Gastroesophageal sphincter (tissue), 4 donors: ENCODE data around the gene RFTN1. TPM values are rescaled to one million over a fixed set of nuclear protein-coding genes. Genes with fewer than 3 reads are reported as not detected.

Experiments used
- ATAC-seq: fragments of 150-250 bp; one replicate; pipeline ENCODE4 v1.9.1; 2016; ENCODE audit warnings: mild to moderate bottlenecking, moderate library complexity
- H3K27ac ChIP-seq, 4 donors: fragments of 200-600 bp; sonication (generic) in 3 of 4; 1 replicate in 3 of 4; 2 replicates in 1 of 4; pipeline ENCODE4 v1.5.1; 2016 to 2019
- H3K27me3 ChIP-seq: fragments of 200-600 bp; sonication (generic); one replicate; pipeline ENCODE4 v1.5.1; 2019
- H3K36me3 ChIP-seq, 2 donors: fragments of 200-600 bp; sonication (generic); one replicate each; pipeline ENCODE4 v1.5.1; 2019; ENCODE audit warnings: control low read depth in 1 of 2
- H3K4me1 ChIP-seq, 3 donors: fragments of 200-600 bp; sonication (generic); 1 replicate in 2 of 3; 2 replicates in 1 of 3; pipeline ENCODE4 v1.5.1; 2016 to 2019; ENCODE audit warnings: control low read depth in 2 of 3
- H3K4me3 ChIP-seq, 2 donors: fragments of 200-600 bp; sonication (generic); one replicate each; pipeline ENCODE4 v1.5.1; 2019; ENCODE audit warnings: mild to moderate bottlenecking in 1 of 2, moderate library complexity in 1 of 2
- H3K9me3 ChIP-seq, 3 donors: fragments of 200-600 bp; sonication (generic); one replicate each; pipeline ENCODE4 v1.5.1; 2017 to 2019; ENCODE audit warnings: control low read depth in 2 of 3
- CTCF ChIP-seq, 4 experiments: fragments of 200-600 bp in 2 of 4; fragments of 450-650 bp in 2 of 4; sonication (generic) in 1 of 4; IDR thresholded peaks; one replicate each; pipeline ENCODE4 v1.5.1; 2017 to 2019; ENCODE audit warnings: antibody characterized with exemption in 4 of 4, mild to moderate bottlenecking in 2 of 4, moderate library complexity in 2 of 4
- EP300 ChIP-seq: sonication (generic); formaldehyde crosslinking; IDR thresholded peaks from one replicate; pipeline ENCODE4 v1.6.1; 2017; ENCODE audit warnings: antibody characterized with exemption, mild to moderate bottlenecking
- POLR2A ChIP-seq, 2 donors: fragments of 450-650 bp; IDR thresholded peaks; one replicate each; pipeline ENCODE4 v1.6.1; 2017; ENCODE audit warnings: antibody characterized with exemption in 2 of 2, mild to moderate bottlenecking in 2 of 2, moderate library complexity in 1 of 2
- POLR2AphosphoS5 ChIP-seq: sonication (generic); formaldehyde crosslinking; IDR thresholded peaks from one replicate; pipeline ENCODE4 v1.6.1; 2017; ENCODE audit warnings: antibody characterized with exemption
- WGBS, 2 donors: methylation state at CpG; one replicate each; pipeline ENCODE4 v1.1.5; 2018; ENCODE audit warnings: low coverage in 1 of 2; 5-methylcytosine and 5-hydroxymethylcytosine counted together
- total RNA-seq, 4 donors: library from RNA; depleted of rRNA; stranded (reverse); fragments of >200 nt; gene quantifications; one replicate each; pipeline ENCODE4 v1.1.0, GENCODE V29; 2016

Gene RFTN1
- total RNA-seq, 4 donors from 2014 or later: 30.6 to 110 (median 68.2) TPM

- H3K4me3 ChIP-seq: peak overlapping the region; percentile 66 to 88
- TF ChIP-seq POLR2A (IDR thresholded peaks at IDR 0.05) (no peak), CTCF (IDR thresholded peaks at IDR 0.05) (no peak), EP300 (no peak), POLR2AphosphoS5 (no peak)
- H3K4me1 ChIP-seq: peaks cover 7 to 58% (median 29%) of the 10 kb centered on the region in 3 donors
- no peaks in the 10 kb centered on the region for H3K9me3 ChIP-seq
- WGBS, 2 donors: 27 to 66% methylated on average over 4 of the region's 9 CpGs
- no peaks in the 10 kb centered on the region for H3K27me3 ChIP-seq
- H3K27ac ChIP-seq: peak overlapping the region; percentile 15 to 96 (median 89)
- H3K36me3 ChIP-seq: no peaks in the 10 kb centered on the region
- no peak for ATAC-seq
Measured at GRCh38 chr3:16514021-16514700, 662 bp upstream of the RFTN1 start.

DNA sequence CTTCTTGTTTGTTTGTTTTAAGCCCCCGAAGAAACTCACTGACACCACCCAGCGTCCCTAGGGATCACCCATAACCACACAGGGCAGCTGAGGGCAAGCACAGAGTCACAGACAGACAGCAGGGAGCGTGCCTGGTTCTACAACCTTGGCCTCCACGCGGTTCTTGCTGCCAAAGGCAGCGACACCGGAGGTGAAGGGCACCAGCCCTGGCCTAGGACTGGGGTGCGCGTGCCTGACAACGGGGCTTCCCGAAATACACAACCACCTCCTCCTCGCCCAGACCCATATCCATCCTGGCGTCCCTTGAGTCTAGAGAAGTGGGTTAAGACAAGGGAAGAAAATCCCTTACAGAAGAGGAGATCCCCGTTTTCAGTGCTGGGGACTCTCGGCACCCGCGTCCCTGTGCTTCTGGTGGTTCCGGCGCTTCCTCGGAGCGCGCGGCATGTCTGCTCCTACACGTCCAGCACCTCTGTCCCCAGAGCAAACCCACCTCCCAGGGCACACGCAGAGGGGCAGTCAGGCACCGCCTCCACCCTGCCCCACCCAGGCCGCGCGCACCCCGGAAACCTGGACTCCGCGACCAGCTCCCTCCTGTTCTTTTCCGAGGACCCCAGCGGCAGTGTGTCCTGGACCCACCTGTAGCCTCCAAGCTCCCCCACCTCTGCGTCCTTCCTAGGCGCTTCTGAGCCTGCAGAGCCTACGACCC, 911 bp downstream of the RFTN1 start:
- ATAC-seq: peak; percentile 42
- WGBS, 2 donors: 2% methylated on average over 10 of the region's 37 CpGs; no CpG with 5 or more reads in 1 of the 2 donors
- Histone ChIP-seq H3K27me3 (no peaks in the 10 kb centered on the region), H3K9me3 (no peaks in the 10 kb centered on the region), H3K36me3 (no peaks in the 10 kb centered on the region), H3K4me1 (peaks cover 16 to 73% (median 36%) of the 10 kb centered on the region in 3 donors), H3K27ac (peak overlapping the region; percentile 74 to 96 (median 89)), H3K4me3 (peak overlapping the region; percentile 66 to 88)
- TF ChIP-seq EP300 (no peak), POLR2A (IDR thresholded peaks at IDR 0.05) (peak in 1 of 2 donors; percentile 19), CTCF (IDR thresholded peaks at IDR 0.05) (peak in 1 of 4 experiments; percentile 11), POLR2AphosphoS5 (no peak)

DNA sequence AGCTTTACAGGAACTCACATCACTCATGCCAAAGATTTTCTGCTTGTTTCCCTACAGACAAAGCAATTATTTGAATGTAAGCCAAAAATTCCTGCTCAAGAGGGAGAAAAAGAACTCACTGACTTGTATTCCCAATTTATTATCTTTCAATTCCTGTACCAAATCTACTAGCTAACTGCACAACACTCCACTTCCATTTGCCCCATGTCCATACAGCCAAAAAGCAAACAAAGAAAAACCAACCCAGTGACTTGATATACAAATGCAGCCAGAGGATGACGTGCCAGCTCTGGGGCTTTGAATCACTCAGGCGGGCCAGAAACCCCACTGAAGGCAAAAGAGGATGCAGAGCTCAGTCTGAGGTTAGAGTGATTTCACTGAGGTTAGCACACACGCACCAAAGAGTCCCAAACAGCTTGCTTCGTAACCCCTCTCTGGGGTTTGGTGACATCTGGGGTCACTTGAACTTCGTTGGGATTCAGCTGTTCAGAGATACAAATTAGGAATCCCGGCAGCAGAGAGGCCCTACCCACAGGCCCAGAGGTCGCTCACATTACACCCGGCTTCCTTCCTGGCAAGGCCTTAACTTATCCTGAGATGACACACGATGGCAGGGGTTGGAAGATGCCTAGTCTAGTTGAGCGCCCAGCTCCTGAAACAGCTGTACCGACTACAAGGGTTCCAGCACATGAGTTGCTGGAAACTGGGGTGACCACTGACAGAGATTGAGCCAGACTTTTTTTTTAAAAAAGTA, 1.6 kb downstream of the RFTN1 start:
- peak overlapping the region; percentile 66 to 88 for H3K4me3 ChIP-seq
- H3K36me3 ChIP-seq: no peaks in the 10 kb centered on the region
- peak; percentile 59 for ATAC-seq
- H3K9me3 ChIP-seq: no peaks in the 10 kb centered on the region
- WGBS, 2 donors: 14 to 37% methylated on average over 5 to 6 of the region's 11 CpGs
- TF ChIP-seq POLR2A (IDR thresholded peaks at IDR 0.05) (no peak), POLR2AphosphoS5 (peak; percentile 10), CTCF (IDR thresholded peaks at IDR 0.05) (no peak)
- peak overlapping the region; percentile 74 to 96 (median 89) for H3K27ac ChIP-seq
- H3K4me1 ChIP-seq: peaks cover 16 to 72% (median 36%) of the 10 kb centered on the region in 3 donors
- H3K27me3 ChIP-seq: no peaks in the 10 kb centered on the region

GRCh38 chr3:16510620-16511319, 2.7 kb downstream of the RFTN1 start:
- ATAC-seq: no peak
- peak overlapping the region in 3 of 4 donors; percentile 86 to 96 (median 92) for H3K27ac ChIP-seq
- H3K9me3 ChIP-seq: no peaks in the 10 kb centered on the region
- H3K4me1 ChIP-seq: peaks cover 16 to 72% (median 32%) of the 10 kb centered on the region in 3 donors
- WGBS, 2 donors: 71 to 83% methylated on average over 3 of the region's 3 CpGs
- TF ChIP-seq POLR2A (IDR thresholded peaks at IDR 0.05) (no peak), EP300 (no peak), CTCF (IDR thresholded peaks at IDR 0.05) (no peak), POLR2AphosphoS5 (no peak)
- H3K27me3 ChIP-seq: no peaks in the 10 kb centered on the region
- H3K4me3 ChIP-seq: no peak overlapping the region
- no peaks in the 10 kb centered on the region for H3K36me3 ChIP-seq
